NCI-H146 treated with DMSO at 0.1 percent for 48 hours (cell line): ENCODE results near the gene RPA1.

Experiments
- DNase-seq: peaks from one replicate; lab custom pipeline; 2025; ENCODE audit not compliant: unreplicated experiment; lab: John Stamatoyannopoulos, UW

The RPA1 gene

DNA sequence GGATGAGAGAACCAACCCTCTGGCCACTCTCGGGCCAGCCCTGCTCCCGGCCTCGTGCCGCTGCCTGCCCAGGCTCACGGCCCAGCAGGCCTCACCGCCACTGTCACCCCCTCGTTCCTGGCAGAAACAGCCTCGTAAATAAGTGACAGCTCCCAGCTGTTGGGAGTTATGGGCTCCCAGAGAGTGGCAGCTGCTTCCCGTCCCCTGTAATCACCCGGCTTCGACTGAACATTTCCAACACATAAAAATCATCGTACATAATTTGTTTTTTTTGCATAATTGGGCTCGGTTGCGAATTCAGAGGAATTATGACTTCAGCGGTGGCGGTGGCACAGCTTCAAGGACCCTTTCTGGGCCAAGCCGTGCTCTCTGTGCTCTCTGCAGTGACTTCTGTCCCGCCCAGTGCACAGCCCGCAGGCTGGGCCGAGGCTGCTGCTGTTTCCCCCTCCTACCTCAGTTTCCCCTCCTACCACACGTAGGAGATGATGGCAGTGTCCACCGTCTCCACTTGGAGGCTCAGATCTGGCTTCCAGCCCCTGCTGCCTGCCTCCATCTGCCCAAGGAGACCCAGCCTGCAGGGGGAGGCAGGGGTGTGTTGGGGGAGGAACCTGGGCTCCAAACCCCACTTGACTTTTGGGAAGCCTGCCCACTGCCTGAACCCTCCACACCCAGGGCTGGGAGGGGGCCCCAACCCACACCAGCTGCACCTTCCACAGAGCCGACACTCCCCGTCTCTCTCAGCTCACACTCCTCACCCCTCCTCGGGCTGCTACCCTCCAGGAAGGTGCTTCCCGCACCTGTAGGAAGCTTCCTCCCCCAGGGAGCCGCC, 110.4 kb downstream of the RPA1 start:
- no peak for DNase-seq

- DNase-seq: no peak
These were observed 111.0 kb downstream of the RPA1 start for GRCh38 chr17:1940810-1941185.

GRCh38 chr17:1941272-1942065, 111.7 kb downstream of the RPA1 start:
- no peak for DNase-seq

DNA sequence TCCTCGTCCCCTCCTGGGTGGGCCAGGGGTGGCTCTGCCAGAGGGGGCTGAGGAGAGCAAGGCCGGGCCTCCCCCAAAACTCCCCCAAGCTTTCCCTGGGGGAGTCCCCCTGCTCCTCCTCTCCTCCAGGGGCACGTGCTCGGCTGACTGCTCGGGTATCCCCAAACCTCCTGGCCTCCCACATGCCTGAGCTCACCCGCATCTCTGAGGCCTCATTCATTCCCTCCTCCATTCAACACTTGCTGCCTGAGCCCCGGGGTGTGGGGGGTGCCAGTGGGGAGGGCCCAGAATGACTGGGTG, 112.2 kb downstream of the RPA1 start:
- no peak for DNase-seq

- no peak for DNase-seq
These were observed 113.0 kb downstream of the RPA1 start for GRCh38 chr17:1942666-1943435.

DNA sequence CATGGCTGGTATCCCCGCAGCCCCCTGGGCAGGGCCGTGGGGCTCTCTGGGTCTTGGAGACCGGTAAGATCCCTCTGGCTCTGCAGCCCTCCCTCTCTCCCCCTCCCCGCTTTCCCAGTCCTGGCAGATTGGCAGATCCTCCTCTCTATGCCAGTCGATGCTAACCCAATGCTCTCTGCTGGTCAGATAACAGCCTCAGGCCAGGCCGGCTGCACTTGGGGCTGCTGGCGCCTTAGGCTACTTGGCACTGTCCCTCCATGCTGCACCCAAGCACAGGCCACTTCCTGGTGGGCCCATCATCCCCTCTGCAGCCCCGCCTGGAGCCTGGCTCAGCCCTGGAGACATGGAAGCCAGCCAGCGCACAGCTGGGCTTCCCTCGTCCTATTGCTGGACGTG, 113.6 kb downstream of the RPA1 start:
- DNase-seq: no peak

DNA sequence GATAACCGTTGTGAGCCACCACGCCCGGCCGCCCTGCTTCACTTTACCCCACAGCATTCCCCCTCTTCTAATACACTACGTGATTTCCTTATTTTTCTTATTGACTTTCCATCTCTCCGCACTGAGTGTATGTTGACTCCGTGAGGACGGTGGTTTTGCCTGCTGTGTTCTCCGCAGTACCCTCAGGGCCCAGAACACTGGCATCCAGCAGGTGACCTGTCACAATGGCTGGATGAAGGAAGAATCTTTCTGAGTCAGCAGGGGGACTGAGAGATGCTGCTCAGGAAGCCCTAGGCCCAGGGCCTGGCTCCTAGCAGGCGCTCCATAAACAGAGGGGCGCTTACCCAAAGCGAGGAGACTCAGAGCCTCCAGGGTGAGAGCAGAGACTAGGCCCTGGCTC, 115.8 kb downstream of the RPA1 start:
- no peak for DNase-seq

DNA sequence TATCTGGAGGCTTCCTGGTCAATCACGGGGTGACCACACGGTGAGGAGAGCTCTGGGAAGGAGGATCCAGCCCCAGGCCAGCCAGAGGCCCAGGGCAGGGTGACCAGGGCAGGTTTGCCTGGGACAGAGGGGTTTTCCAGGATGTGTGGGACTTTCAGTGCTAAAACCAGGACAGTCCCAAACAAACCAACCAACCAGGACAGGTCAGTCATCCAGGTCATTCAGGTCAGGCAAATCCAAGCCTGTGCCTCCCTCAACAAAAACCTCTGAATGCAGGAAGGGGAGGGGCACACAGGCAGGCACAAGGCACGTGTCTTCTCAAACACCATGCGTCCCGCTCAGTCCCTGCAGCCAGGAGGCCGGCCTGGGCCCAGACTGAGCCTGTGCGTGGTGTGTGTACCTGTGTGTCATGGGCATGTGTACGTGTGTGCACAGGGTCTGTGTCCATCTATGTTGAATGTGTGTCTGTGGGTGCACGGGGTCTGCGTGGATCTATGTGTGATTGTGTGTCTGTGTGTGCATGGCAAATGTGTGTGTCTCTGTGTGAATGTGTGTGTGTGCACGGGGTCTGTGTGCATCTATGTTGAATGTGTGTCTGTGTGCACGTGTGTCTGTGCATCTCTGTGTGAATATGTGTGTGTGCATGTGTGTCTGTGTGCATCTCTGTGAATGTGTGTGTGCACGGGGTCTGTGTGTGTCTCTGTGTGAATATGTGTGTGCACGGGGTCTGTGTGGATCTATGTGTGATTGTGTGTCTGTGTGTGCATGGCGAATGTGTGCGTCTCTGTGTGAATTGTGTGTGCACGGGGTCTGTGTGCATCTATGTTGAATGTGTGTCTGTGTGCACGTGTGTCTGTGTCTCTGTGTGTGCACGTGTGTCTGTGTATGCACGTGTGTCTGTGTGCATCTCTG, 116.5 kb downstream of the RPA1 start:
- DNase-seq: no peak

- DNase-seq: no peak
These were observed 117.5 kb downstream of the RPA1 start for GRCh38 chr17:1947229-1947742.

GRCh38 chr17:1947743-1948516, 118.1 kb downstream of the RPA1 start:
- DNase-seq: no peak

DNA sequence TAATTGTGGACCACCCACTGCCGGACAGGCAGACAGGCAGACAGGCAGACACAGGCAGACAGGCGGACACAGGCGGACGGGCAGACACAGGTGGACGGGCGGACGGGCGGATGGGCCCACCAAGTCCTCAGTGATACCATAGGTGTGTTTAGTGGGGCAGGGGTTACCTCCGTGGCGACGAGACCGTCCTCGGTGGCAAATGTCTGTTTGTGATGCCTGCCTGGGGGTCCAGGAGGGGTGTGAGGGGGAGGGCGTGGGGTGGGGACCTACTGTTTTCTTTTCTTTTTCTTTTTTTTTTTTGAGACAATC, 118.7 kb downstream of the RPA1 start:
- DNase-seq: no peak
